DOHH2 (cell line): ENCODE results near the gene TULP3.

Experiments used
- EZH2phosphoT487 ChIP-seq: fragments of 200-600 bp; sonication (generic); IDR thresholded peaks from 2 replicates; pipeline ENCODE4 v1.6.1; 2017; ENCODE audit warnings: borderline replicate concordance, mild to moderate bottlenecking, antibody characterized with exemption, low read length, moderate library complexity, mixed read lengths
- TF ChIP-seq, protein P1 (sequence below): fragments of 200-600 bp; sonication (generic); IDR thresholded peaks from one replicate; pipeline ENCODE4 v1.5.1; 2014; ENCODE audit warnings: antibody characterized with exemption, mild to moderate bottlenecking, low read depth, low read length; ENCODE audit not compliant: poor library complexity, severe bottlenecking

DNA sequence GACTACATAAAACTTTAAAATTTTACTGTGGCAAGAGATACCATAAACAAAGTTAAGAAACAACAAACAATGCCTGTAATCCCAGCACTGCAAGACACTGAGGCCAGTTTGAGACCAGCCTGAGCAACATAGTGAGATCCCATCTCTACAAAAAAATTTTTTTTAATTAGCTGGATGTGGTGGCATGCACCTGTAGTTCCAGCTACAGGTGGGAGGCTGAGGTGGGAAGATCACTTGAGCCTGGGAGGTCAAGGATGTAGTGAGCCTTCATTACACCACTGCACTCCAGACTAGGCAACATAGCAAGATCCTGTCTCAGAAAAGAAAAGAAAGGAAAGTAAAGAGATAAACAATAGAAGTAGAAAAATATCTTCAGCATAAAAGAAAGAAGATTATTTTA is 30.5 kb upstream of the TULP3 start:
- TF ChIP-seq, protein P1, sequence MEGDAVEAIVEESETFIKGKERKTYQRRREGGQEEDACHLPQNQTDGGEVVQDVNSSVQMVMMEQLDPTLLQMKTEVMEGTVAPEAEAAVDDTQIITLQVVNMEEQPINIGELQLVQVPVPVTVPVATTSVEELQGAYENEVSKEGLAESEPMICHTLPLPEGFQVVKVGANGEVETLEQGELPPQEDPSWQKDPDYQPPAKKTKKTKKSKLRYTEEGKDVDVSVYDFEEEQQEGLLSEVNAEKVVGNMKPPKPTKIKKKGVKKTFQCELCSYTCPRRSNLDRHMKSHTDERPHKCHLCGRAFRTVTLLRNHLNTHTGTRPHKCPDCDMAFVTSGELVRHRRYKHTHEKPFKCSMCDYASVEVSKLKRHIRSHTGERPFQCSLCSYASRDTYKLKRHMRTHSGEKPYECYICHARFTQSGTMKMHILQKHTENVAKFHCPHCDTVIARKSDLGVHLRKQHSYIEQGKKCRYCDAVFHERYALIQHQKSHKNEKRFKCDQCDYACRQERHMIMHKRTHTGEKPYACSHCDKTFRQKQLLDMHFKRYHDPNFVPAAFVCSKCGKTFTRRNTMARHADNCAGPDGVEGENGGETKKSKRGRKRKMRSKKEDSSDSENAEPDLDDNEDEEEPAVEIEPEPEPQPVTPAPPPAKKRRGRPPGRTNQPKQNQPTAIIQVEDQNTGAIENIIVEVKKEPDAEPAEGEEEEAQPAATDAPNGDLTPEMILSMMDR, result no peak
- no peak for TF ChIP-seq EZH2phosphoT487
